Fibroblast of skin of right quadriceps (primary cell): Measurements from ENCODE around the gene LINC01488.

ENCODE experiments used
- DNase-seq: peaks from one replicate; pipeline ENCODE4 v3.0.0-alpha.2; 2013

Gene LINC01488

GRCh38 chr11:69463995-69464960 lies 17.2 kb upstream of the LINC01488 start:
- no peak for DNase-seq

GRCh38 chr11:69465236-69466000 lies 16.0 kb upstream of the LINC01488 start:
- DNase-seq: no peak

GRCh38 chr11:69466039-69466438 lies 15.4 kb upstream of the LINC01488 start:
- no peak for DNase-seq

- no peak for DNase-seq
These were observed 14.3 kb upstream of the LINC01488 start for GRCh38 chr11:69467196-69467595.

GRCh38 chr11:69467646-69468045 lies 13.8 kb upstream of the LINC01488 start:
- DNase-seq: no peak

- no peak for DNase-seq
These were observed 13.2 kb upstream of the LINC01488 start for GRCh38 chr11:69468221-69468620.

- DNase-seq: no peak
These were observed 12.3 kb upstream of the LINC01488 start for GRCh38 chr11:69468911-69469885.

- no peak for DNase-seq
These were observed 11.2 kb upstream of the LINC01488 start for GRCh38 chr11:69470301-69470700.

GRCh38 chr11:69470793-69471728 lies 10.4 kb upstream of the LINC01488 start:
- DNase-seq: peak; percentile 71

- DNase-seq: no peak
These were observed 9.5 kb upstream of the LINC01488 start for GRCh38 chr11:69471729-69472540.

GRCh38 chr11:69472541-69473275 lies 8.8 kb upstream of the LINC01488 start:
- no peak for DNase-seq

- DNase-seq: no peak
These were observed 8.1 kb upstream of the LINC01488 start for GRCh38 chr11:69473276-69473845.

- DNase-seq: no peak
These were observed 6.7 kb upstream of the LINC01488 start for GRCh38 chr11:69474736-69475135.

GRCh38 chr11:69475141-69475865 lies 6.2 kb upstream of the LINC01488 start:
- DNase-seq: no peak

GRCh38 chr11:69475866-69476471 lies 5.5 kb upstream of the LINC01488 start:
- DNase-seq: no peak

GRCh38 chr11:69476509-69476961 lies 4.9 kb upstream of the LINC01488 start:
- no peak for DNase-seq

GRCh38 chr11:69477086-69477485 lies 4.4 kb upstream of the LINC01488 start:
- no peak for DNase-seq

- DNase-seq: no peak
These were observed 1.7 kb upstream of the LINC01488 start for GRCh38 chr11:69479591-69480271.
